ENCODE data around the gene SP4.

- TF ChIP-seq CTCF (IDR thresholded peaks at IDR 0.05; ENCODE audit: low read length) (no peak), EZH2 (IDR thresholded peaks at IDR 0.05; ENCODE audit: borderline replicate concordance, low read length) (no peak)
Measured at GRCh38 chr7:21538936-21539495, 111.1 kb downstream of the SP4 start.

All from OCI-LY1 (cell line).